Gastroesophageal sphincter (tissue), 3 donors: ENCODE measurements around the gene TCF12.

Source experiments
- CTCF ChIP-seq, 4 experiments: fragments of 200-600 bp in 2 of 4; fragments of 450-650 bp in 2 of 4; sonication (generic) in 1 of 4; IDR thresholded peaks; one replicate each; pipeline ENCODE4 v1.5.1; 2017 to 2019; ENCODE audit warnings: antibody characterized with exemption in 4 of 4, mild to moderate bottlenecking in 2 of 4, moderate library complexity in 2 of 4
- POLR2A ChIP-seq, 2 donors: fragments of 450-650 bp; IDR thresholded peaks; one replicate each; pipeline ENCODE4 v1.6.1; 2017; ENCODE audit warnings: antibody characterized with exemption in 2 of 2, mild to moderate bottlenecking in 2 of 2, moderate library complexity in 1 of 2
- POLR2AphosphoS5 ChIP-seq: sonication (generic); formaldehyde crosslinking; IDR thresholded peaks from one replicate; pipeline ENCODE4 v1.6.1; 2017; ENCODE audit warnings: antibody characterized with exemption

DNA sequence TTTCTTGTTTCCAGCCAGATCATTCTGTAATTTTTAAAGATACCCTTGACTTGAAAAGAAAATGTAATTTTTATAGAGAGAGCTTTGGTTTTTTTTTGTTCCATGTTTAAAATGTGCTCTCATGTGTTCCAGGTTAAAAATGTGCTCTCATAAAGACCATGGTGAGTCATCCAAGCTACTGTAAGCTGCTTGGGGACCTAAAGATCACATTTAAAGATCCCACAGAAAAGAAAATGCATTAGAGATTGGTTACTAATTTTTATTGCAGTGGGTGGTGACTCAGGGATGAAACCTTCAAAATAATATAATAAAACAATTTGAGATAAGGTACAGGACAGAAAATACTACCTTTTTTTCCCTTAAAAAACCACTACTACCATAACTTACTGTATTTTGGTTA is 11.0 kb downstream of the TCF12 start:
- TF ChIP-seq CTCF (IDR thresholded peaks at IDR 0.05) = no peak
- TF ChIP-seq POLR2A (IDR thresholded peaks at IDR 0.05) = no peak
- TF ChIP-seq POLR2AphosphoS5 = no peak
